ENCODE data around the gene CEACAM19.

CEACAM19 gene

DNA sequence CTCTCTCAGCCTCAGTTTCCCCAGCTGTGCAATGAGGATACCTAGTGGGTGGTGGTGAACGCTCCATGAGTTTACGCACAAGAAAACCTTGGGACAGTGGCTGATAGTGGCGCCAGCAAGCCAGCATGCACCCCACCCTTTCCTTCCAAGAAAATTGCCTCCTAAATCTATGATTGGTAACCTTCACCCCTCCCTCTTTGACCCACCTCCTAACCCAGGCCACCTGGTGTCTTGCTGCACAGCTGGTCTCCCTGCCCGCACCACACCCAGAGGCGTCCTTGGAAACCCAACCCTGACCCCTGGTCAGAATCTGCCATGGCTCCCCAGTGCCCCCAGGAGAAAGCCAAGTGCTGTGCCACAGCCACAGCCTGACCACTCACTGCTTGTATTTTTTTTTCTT is 54.4 kb downstream of the CEACAM19 start:
- DNase-seq = no peak

- no peak for DNase-seq
These were observed 55.2 kb downstream of the CEACAM19 start for GRCh38 chr19:44726465-44726864.

- DNase-seq = no peak
These were observed 56.9 kb downstream of the CEACAM19 start for GRCh38 chr19:44728178-44728577.

GRCh38 chr19:44729516-44730033 is 58.3 kb downstream of the CEACAM19 start:
- no peak for DNase-seq

GRCh38 chr19:44731081-44731480 is 59.8 kb downstream of the CEACAM19 start:
- DNase-seq = no peak

GRCh38 chr19:44731622-44732021 is 60.3 kb downstream of the CEACAM19 start:
- no peak for DNase-seq

GRCh38 chr19:44732235-44733014 is 61.1 kb downstream of the CEACAM19 start:
- DNase-seq = no peak
